GM21390 (cell line): Measurements from ENCODE around the gene PLXNA2.

Source experiments
- ATAC-seq: cut with Tn5 transposase; IDR thresholded peaks from one replicate; pipeline ENCODE4 v1.9.1; 2021; ENCODE audit not compliant: unreplicated experiment

PLXNA2 gene

GRCh38 chr1:208101661-208102431 is 142.3 kb downstream of the PLXNA2 start:
- ATAC-seq: no peak

- no peak for ATAC-seq
These were observed 143.3 kb downstream of the PLXNA2 start for GRCh38 chr1:208100906-208101305.

- ATAC-seq: no peak
These were observed 144.1 kb downstream of the PLXNA2 start for GRCh38 chr1:208100106-208100505.

GRCh38 chr1:208098773-208099172 is 145.4 kb downstream of the PLXNA2 start:
- ATAC-seq: no peak

GRCh38 chr1:208093754-208094719 is 150.1 kb downstream of the PLXNA2 start:
- ATAC-seq: peak; percentile 54

GRCh38 chr1:208093046-208093445 is 151.1 kb downstream of the PLXNA2 start:
- no peak for ATAC-seq

GRCh38 chr1:208090388-208091301 is 153.5 kb downstream of the PLXNA2 start:
- ATAC-seq: no peak

- no peak for ATAC-seq
These were observed 154.3 kb downstream of the PLXNA2 start for GRCh38 chr1:208089761-208090370.

- ATAC-seq: no peak
These were observed 155.0 kb downstream of the PLXNA2 start for GRCh38 chr1:208089149-208089548.

- no peak for ATAC-seq
These were observed 155.9 kb downstream of the PLXNA2 start for GRCh38 chr1:208088319-208088718.

- ATAC-seq: no peak
These were observed 158.3 kb downstream of the PLXNA2 start for GRCh38 chr1:208085655-208086515.

GRCh38 chr1:208084764-208085163 is 159.4 kb downstream of the PLXNA2 start:
- no peak for ATAC-seq

GRCh38 chr1:208084220-208084619 is 160.0 kb downstream of the PLXNA2 start:
- no peak for ATAC-seq

GRCh38 chr1:208083715-208084085 is 160.5 kb downstream of the PLXNA2 start:
- no peak for ATAC-seq

GRCh38 chr1:208083016-208083714 is 161.0 kb downstream of the PLXNA2 start:
- no peak for ATAC-seq

- no peak for ATAC-seq
These were observed 162.2 kb downstream of the PLXNA2 start for GRCh38 chr1:208081972-208082371.

- no peak for ATAC-seq
These were observed 163.5 kb downstream of the PLXNA2 start for GRCh38 chr1:208080396-208081286.

- no peak for ATAC-seq
These were observed 165.0 kb downstream of the PLXNA2 start for GRCh38 chr1:208079161-208079560.
